SKM-1 treated with dmso at 0.1 percent for 144 hours (cell line): Measurements from ENCODE around the gene ADARB2.

Experiments used
- DNase-seq: peaks from one replicate; lab custom pipeline; 2025; ENCODE audit not compliant: unreplicated experiment; lab: John Stamatoyannopoulos, UW

The ADARB2 gene

DNA sequence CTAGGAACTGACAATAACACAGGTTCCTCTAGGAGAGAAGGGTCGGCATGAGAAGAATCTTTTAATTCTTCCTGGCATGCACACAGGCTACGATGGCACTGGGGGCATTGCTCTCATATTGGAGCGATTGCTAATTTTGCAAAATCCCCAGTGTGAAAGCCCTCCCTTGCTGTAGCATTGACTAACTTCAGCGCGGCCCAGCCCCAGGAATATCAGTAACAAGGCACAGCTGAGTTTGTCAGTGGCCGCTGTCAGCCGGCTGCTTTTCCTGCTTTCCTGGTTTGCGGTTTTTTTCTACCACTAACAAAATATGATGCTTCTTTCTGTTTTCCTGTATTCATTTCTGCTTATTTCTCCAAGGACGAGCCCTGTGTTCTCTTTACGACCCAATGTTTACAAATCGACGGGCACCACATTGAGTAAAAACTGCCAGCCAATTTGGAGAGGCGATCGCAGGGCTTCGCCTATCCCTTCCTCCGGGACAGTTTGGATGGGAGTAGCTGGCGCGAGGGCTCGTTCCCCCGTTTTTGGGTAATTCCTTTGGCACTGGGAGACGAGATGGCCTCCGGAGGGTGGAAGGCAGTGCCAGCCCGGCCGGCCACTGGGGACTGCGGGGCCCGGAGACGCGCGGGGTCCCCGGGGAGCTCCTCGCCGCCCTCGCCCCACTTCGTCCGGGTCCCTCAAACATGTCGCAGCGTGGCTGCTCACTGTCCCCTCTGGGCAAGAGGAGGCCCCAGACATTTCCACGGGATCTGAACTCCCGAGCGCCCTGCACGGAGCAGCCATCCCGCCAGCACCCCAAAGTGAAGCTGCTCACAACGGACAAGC, 967 bp downstream of the ADARB2 start:
- no peak for DNase-seq

DNA sequence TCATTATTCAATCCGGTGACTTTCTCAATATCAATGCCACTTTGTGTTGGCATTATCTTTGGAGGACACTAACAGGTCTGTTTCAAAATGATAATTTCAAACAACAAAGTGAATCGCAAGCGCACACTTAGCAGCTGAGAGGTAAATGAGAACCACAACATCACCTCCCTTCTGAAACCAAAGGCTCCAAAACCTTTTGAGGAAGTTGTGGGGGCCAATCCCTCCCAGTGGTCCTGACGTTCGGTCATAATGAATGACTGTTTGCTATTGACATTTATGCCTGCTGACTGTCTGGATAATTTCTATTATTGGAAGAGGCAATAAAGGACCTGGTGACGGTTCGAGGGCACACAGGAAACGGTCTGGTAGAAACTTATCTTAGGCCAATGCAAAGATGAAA, 1.8 kb downstream of the ADARB2 start:
- no peak for DNase-seq

DNA sequence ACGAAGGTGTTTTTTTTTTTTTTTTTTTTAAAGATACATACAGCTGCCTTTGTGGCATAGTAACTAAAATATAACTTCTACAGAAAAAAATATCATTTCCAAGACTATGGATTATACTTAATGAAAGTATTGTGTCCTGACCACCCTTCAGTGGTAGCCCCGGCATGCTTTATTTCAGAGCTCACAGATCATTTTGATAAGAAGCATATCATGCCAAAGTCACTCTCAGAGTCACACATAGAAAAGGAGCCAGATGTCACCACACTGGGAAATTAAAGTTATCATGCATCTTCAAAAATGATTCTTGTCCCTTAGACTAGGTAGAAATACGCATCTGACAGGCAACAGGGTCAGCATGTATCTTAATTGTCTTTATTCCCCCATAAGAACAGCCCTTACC, 3.0 kb downstream of the ADARB2 start:
- no peak for DNase-seq

DNA sequence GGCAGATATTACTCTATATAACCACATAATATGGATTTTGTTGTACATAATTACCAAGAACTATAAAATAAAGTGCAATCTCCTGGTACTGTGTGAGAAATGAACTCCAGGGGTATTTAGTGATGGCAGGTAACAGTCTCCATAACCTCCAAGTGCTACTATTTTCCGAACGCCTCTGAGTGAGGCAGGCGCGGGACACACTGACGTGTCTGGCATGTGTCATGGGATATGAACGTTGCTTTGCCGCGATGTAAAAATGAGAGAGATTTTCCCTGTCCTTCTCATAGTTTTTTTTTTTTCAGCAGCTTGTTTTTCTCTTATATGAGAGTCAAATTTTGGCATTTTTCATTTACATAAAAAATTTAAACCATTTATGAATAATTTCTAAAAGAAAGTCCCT, 3.6 kb downstream of the ADARB2 start:
- no peak for DNase-seq

DNA sequence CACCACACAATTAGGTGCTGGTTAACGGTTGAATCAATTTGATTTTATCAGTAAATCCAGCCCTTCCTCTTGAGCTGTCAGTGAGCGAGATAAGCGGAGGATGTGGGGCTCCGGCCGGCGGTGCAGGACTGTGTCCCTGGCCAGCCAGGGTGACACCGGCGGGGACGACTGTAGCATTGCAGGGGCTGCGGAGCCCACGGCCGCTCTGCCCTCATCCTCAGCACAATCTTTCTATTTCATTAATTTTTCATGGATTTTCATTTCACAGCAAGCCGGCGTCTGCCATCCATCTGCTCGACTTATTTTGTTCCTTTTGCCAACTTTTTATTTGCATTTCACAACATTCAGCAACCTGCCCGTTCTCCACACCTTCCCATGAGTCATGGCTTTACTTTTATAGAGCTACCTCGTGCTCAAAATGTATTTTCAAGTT, 4.7 kb downstream of the ADARB2 start:
- no peak for DNase-seq

DNA sequence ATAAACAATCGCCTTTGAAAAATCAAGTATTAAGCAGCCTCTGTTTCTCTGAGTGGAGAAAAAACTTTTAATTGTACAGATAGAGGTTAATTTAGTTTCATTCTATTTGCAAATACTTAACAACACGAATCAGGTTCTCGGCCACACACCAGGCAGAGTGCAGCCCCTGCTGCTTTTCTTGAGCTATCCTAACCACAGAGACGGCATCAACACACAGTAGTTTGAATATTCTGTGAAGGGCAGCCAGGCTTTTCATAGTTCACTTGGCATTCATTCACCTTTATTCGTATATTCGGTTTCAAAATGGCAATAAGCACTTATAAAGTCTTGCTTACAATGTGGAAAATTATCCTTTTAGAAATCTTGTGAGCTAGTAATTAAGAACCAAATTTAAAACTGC, 5.7 kb downstream of the ADARB2 start:
- DNase-seq: no peak

DNA sequence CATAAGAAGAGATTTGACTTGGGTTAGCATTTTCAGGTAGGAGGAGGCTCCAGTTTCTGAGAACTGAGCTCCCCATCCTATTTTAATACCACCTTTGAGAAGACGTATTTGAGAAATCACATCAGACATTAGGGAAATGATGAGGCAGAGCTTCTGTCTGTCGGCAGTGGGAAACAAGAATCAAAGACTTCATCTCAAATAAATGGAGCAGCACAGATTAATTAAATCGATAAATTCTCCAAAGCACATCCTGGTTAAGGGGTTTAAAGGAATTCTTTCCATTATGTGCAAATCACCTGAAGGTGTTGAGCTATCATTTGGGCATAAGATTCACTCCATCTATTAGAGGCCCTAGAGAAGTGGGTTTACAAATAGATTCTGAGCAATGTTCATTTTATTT, 7.6 kb downstream of the ADARB2 start:
- DNase-seq: no peak

DNA sequence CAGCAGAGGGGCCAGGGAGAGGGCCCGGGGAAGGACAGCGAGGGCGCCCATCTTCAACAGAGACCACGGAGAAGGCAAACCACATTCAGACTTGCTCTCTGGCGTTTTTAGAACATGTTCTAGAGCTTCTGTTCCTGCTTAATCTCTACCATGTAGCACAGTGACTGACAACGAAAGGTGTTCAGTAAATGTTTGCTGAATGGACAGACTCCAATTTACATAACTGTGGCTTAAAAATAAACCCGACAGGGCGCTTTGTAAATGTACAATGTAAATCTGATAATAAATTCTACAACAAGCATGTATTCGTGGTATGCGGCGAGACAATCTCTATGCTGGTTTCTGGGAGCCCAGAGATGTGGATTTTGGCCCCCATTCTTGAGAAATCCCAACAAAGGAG, 10.5 kb downstream of the ADARB2 start:
- DNase-seq: no peak

DNA sequence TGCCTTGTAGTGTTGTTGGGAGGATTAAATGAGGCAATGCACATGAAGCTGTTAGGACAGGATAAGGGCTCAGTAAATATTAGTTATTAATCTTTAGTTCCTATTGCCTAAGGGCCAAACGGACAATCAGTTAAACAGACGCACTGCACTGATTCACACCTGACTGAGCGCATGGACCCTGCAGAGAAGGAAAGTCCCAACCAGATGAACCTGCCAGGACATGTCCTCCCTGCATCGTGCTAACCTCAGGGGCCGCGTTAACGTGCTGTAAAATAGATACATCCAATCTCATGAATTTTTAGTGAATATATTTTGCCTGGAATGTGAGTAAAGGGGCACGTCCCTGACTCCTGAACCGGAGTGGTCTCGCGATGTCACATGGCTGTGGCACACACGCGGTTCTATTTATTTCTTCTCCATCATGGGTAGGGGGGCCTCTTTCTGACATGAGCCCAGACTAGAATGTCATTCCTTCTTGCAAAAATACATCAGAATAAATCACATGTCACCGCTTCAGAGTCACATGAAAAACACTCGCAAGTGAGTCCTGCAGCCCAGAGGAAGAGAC, 12.3 kb downstream of the ADARB2 start:
- no peak for DNase-seq

DNA sequence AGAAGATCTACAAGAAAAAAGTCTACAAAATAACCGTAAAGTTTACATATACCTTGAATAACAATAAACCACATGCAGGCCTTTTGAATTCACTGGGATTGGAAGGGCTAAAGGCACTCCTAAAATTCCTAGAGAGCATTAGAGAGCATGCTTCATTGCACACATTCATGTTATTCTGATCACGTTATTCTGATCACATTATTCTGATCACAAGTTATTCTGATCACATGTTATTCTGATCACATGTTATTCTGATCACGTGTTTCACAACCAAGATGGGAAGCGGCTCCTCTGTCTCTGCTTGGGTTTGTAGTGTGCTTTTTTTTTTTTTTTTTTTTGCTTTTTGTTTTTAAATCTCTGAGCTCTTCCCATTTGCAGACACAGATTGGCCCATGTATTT, 20.5 kb downstream of the ADARB2 start:
- DNase-seq: no peak

DNA sequence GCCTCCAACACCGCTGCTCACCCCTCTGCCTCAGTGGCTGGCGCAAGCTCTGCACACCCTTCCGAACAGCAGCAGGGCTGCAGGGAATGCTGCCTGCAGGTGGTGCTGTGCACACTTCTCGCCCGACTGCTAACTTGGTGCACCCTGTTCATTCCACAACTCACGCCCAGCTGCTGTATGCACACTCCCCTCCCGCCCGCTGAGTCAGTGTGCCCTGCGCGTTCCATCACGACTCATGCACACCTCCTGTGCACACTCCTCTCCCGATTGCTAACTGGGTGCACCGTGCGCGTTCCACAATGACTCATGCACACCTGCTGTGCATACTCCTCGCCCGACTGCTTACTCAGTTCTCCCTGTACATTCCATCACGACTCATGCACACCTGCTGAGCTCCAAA, 21.5 kb downstream of the ADARB2 start:
- DNase-seq: no peak

DNA sequence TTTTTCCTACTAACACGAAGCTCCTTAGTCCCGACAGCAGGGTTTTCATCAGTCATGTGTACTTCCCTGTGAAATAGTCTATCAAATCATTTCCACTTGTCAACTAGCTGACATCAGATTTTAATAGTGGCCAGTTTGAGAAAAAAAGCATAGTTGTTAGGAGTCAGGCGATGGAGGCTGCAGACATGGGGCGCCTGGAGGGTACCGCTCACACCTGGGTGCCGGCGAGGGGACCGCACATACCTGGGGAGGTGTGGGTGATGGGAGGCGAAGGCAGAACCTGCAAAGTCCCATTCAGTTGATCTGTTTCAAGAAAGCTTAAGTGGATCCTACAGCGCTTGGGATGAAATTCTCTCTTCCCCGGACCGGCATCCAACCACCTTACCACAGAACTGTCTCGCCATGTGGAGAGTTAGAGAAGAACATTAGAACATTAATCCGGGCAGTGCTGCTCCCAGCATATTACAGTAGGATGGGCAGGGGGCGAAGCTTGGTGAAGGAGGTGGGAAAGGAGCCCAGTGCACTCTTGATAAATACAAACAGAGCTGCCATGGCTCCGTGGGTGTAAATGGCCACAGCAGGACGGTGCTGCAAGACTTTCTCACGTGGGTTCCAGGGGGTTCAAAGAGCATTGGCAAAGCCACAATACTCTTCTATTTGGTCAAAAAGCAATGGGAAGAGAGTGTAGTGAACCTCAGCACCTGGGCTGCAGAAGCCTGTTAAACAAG, 24.2 kb downstream of the ADARB2 start:
- no peak for DNase-seq

DNA sequence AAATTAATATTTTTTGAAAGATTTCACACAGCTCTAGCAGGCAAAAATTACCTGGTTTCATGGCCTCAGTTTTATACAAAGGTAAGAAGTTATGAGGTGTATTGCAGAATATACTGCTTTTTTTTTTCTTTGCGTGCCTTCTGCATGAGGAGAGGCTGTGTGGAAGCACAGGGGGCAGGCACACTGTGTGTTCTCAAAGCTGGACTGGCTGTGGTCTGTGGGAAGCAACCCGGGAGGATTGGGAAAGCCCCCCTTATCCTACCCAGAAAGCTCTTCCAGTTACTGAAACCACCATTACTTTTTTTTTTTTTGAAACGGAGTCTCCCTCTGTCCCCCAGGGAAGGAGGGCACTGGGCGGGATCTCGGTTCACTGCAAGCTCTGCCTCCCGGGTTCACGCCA, 25.0 kb downstream of the ADARB2 start:
- no peak for DNase-seq

DNA sequence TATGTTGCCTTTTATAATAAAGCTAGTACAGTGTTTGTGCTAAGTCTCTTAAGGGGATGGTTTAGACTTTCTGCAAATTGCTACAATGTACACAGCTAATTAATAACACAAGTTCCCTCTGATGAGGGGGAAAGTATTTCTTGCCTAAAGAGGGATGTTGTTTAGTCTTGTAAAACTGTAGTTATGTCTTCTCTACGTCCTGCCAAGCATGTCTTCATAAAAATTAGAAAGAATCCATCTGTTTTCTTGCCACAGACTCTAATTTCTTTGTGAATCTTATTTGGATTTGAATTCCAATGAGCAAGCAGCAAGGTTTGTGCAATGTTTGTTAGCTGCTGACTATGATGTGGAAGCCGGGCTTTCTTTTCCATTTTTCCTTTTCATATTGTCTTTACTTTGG, 28.2 kb downstream of the ADARB2 start:
- DNase-seq: no peak

DNA sequence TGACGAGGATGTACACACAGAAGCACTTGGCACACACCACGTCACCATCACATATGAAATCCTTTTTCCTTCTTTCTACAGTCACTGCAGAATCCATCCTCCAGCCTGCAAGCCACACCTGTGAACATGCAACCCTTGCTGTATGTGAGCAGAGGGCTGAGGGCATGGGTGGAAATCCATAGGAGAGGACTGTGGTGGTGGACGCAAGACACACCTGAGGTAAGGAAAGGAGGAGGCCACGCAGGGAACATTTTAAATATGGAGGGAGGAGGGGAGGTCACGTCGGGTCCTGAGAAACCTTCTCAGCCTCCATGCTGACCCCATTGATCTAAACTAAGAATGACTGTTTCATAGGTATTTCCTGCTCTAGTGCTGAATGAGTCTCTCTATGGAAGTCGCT, 28.6 kb downstream of the ADARB2 start:
- no peak for DNase-seq

DNA sequence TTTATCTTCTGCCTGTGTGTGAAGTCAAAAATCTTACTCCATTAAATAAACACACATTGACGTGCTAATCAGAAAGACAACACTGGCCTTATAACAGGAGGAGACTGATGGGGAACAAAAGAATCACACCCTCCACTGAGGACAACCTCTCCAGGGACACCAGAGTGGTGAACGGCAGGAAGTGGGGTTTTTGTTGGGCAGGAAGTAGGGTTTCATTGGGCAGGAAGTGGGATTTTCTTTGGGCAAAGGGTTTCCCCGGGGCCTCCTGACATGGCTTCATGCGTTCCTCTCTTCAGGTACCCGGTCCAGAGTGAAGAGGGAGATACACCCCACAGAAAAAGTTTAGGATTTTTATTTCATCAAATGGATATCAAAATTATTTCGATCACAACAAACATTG, 30.6 kb downstream of the ADARB2 start:
- DNase-seq: no peak

DNA sequence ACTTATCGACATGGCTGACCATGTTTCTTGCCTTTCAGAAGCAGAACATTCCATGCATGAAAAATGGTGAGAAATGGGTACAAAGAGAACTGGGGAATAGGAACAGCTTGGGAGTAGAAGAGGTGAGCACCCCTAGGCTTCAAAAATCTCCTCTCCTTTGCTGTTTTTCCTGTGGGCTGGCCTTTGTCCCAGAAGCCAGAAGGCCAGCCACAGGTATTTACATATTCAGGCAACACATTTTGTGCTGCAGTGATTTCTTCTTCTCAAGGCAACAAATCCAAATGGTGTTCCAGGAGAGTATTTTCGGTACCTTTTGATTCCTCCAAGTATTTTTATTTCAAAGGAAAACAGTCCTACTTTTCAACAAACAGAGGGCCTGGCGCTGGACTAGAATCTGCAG, 31.1 kb downstream of the ADARB2 start:
- no peak for DNase-seq

DNA sequence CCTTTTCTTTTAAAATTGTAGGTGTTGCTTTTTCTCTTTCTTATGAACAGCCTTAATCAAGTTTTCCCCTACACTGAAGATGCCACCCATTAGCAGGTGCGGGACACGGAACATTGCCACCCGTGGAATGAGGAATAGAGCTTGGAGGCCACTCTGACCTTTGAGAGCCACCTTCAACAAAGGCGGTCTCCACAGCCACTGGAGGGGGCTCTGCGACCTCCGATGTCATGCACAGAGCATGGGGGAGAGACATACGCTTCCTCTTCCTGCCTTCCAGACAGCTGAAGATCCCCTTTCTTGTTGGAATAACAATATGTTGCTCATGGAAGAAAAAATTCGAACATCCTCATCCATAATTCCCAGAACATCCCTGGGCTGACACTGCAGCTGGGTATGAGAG, 39.1 kb downstream of the ADARB2 start:
- no peak for DNase-seq

DNA sequence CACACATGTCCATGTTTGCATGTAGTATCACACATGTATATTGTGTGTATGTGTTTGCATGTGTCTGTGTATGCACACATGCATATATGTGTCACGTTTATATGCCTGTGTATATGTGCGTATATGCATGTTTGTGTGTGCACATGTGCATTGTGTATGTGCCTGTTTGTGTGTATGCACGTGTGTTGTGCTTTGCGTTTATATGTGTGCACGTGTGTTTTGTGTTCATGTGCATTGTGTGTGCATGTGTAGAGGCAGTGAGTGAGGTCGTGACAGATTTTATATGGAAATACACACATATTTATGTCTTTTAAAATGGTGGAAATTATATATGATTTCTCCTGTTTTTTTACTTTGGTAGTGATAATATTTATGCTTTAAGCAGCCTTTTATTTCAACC, 41.2 kb downstream of the ADARB2 start:
- no peak for DNase-seq

DNA sequence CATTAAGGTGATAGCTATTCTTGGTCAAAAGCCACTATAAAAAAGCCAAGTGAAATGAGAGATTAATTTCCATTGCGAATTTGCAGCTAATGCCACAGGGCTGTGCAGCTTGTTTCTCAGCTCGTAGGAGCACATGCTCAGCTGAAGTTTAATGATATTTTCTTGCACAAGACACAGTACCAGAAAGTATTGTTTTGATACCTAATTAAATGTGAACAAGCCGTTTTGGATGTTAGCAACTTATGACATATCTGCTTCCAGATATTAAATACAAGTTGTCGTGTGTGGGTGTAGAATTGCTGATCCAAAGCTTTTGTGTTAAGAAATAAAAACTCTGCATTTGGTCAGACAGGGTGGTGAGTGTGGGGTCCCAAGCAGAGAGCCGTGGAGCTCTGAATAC, 47.2 kb downstream of the ADARB2 start:
- DNase-seq: no peak

DNA sequence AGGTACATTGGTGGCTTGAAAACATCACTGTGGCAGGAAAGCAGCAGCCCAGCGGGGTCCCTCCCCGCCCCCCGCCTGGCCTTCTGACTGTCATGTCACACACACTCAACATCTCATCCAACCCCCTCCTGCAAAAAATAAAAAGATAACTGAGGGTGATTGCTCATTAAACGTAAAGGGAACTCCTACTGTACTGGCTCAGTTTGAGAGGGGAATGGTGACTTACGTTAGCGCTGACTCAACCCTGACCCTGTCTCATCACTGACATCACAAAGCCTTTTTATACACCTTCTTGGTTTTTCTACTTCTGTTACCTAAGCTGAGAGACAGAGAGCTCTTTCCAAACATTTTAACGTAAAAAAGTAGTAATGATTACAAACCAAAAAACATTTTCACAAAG, 48.8 kb downstream of the ADARB2 start:
- no peak for DNase-seq

DNA sequence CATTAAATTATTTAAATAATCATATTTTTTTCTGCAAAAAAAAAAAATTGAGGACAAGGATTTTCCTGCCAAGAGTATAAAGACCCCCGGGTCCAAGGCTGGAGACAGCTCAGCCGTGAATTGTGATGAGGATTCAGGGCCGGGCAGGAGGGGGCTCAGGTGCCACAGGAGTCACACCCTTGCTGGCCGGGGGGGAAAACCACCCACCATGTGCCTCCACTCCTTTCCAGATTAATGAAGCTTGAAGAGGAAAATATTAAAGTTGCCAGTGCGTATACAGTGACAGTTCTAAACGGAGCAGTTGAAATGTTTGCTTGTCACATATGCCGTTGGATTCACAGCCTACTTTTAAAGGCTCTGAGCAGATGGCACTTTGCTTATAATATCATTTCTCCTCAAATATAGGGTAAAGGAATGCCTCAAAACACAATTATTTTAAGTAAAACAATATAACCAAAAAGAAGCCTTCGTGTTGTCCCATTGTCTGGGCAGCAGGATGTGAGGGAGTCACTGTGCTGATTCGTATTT, 49.6 kb downstream of the ADARB2 start:
- DNase-seq: no peak
